Fibroblast of lung (primary cell): ENCODE results near the gene MISP. TPM values are rescaled to one million over a fixed set of nuclear protein-coding genes. Genes with fewer than 3 reads are reported as not detected.
A peak's percentile ranks its signal among the peaks of the same experiment; 100 is the strongest.
"Not testable (repeated sequence)": the region's sequence is repeated elsewhere in the genome, so short reads cannot be mapped to it uniquely, and the experiment has no call there.

Experiments used
- DNase-seq, 2 donors: peaks; one replicate each; pipeline versions ENCODE4 v3.0.0 to v3.0.0-alpha.2; 2010; ENCODE audit warnings: low read depth in 2 of 2
- H2AFZ ChIP-seq: 2 replicates; pipeline ENCODE4 v1.5.1; 2012; ENCODE audit warnings: low read length, control low read depth, inconsistent platforms
- H3K27ac ChIP-seq: 2 replicates; pipeline ENCODE4 v1.5.1; 2011; ENCODE audit warnings: low read length, control low read depth; ENCODE audit not compliant: insufficient read depth
- H3K27me3 ChIP-seq: 2 replicates; pipeline ENCODE4 v1.5.1; 2011; ENCODE audit warnings: mild to moderate bottlenecking, low read length; ENCODE audit not compliant: control insufficient read depth, insufficient read depth
- H3K36me3 ChIP-seq: 2 replicates; pipeline ENCODE4 v1.5.1; 2011; ENCODE audit warnings: low read length; ENCODE audit not compliant: control insufficient read depth, insufficient read depth
- H3K4me1 ChIP-seq: 2 replicates; pipeline ENCODE4 v1.5.1; 2011; ENCODE audit warnings: low read length; ENCODE audit not compliant: control insufficient read depth, insufficient read depth; ENCODE audit errors: extremely low read depth
- H3K4me2 ChIP-seq: 2 replicates; pipeline ENCODE4 v1.5.1; 2011; ENCODE audit warnings: low read length, control low read depth; ENCODE audit not compliant: insufficient read depth; ENCODE audit errors: extremely low read depth
- H3K4me3 ChIP-seq, 4 experiments: fragments of 200-600 bp in 1 of 4; sonication (generic) in 1 of 4; replicated peaks in 1 of 4; 2 replicates each; pipeline ENCODE4 v1.5.1; 2011 to 2016; ENCODE audit warnings: low read length in 4 of 4, low read depth in 3 of 4, mild to moderate bottlenecking in 3 of 4, control low read depth in 2 of 4, inconsistent platforms in 1 of 4, mixed read lengths in 1 of 4; ENCODE audit not compliant: insufficient read depth in 1 of 4; ENCODE audit errors: control extremely low read depth in 1 of 4
- H3K79me2 ChIP-seq: 2 replicates; pipeline ENCODE4 v1.5.1; 2012; ENCODE audit warnings: mild to moderate bottlenecking, low read length, inconsistent platforms; ENCODE audit not compliant: control insufficient read depth, insufficient read depth
- H3K9ac ChIP-seq: 2 replicates; pipeline ENCODE4 v1.5.1; 2011; ENCODE audit warnings: mild to moderate bottlenecking, low read length, control low read depth; ENCODE audit not compliant: insufficient read depth
- H3K9me3 ChIP-seq: 2 replicates; pipeline ENCODE4 v1.5.1; 2012; ENCODE audit warnings: low read depth, low read length; ENCODE audit not compliant: control insufficient read depth, insufficient read depth
- H4K20me1 ChIP-seq: 2 replicates; pipeline ENCODE4 v1.5.1; 2011; ENCODE audit warnings: low read length; ENCODE audit not compliant: control insufficient read depth, insufficient read depth; ENCODE audit errors: extremely low read depth
- CTCF ChIP-seq, 2 donors: IDR thresholded peaks in 1 of 2; conservative IDR thresholded peaks in 1 of 2; 1 replicate in 1 of 2; 2 replicates in 1 of 2; pipeline ENCODE4 v1.5.1; 2011 to 2012; ENCODE audit warnings: low read length in 2 of 2, control low read depth in 1 of 2, inconsistent platforms in 1 of 2, low read depth in 1 of 2, mild to moderate bottlenecking in 1 of 2
- EZH2 ChIP-seq: IDR thresholded peaks from 2 replicates; pipeline ENCODE4 v1.5.1; 2012; ENCODE audit warnings: low read length, control low read depth, mild to moderate bottlenecking; ENCODE audit errors: missing control alignments
- polyA plus RNA-seq, 2 donors: library from polyadenylated mRNA; depleted of rRNA in 1 of 2; stranded (reverse) in 1 of 2; unstranded in 1 of 2; fragments of >200 nt; gene quantifications; 2 replicates each; pipeline ENCODE4 v1.2.1, GENCODE V29; 2011 to 2012; ENCODE audit warnings: missing spikeins in 1 of 2
- total RNA-seq: library from RNA; depleted of rRNA; stranded (reverse); fragments of >200 nt; gene quantifications from 2 replicates; pipeline ENCODE4 v1.2.1, GENCODE V29; 2014

The MISP gene
- total and polyA plus RNA-seq, 2 donors (not counting 1 experiment from before 2014, with no cell fraction given): not detected

GRCh38 chr19:741506-742131, 9.3 kb upstream of the MISP start:
- Histone ChIP-seq H3K4me2 (no peak overlapping the region), H2AFZ (no peak overlapping the region), H3K79me2 (no peaks in the 10 kb centered on the region), H3K9ac (no peak overlapping the region), H3K9me3 (no peaks in the 10 kb centered on the region), H4K20me1 (no peaks in the 10 kb centered on the region), H3K4me3 (no peak overlapping the region), H3K27me3 (no peaks in the 10 kb centered on the region), H3K36me3 (no peaks in the 10 kb centered on the region), H3K4me1 (no peaks in the 10 kb centered on the region), H3K27ac (no peak overlapping the region)
- TF ChIP-seq EZH2 (no peak), CTCF (conservative IDR thresholded peaks at IDR 0.05 in 1 of 2, IDR thresholded peaks at IDR 0.05 in 1 of 2; ENCODE audit: low read depth in 1 of 2, low read length in 2 of 2) (peak in 1 of 2 donors; percentile 15)
- no peak for DNase-seq

GRCh38 chr19:742540-743075, 8.3 kb upstream of the MISP start:
- H2AFZ ChIP-seq: no peak overlapping the region
- no peaks in the 10 kb centered on the region for H3K27me3 ChIP-seq
- H3K27ac ChIP-seq: no peak overlapping the region
- no peaks in the 10 kb centered on the region for H3K9me3 ChIP-seq
- H3K4me2 ChIP-seq: no peak overlapping the region
- no peaks in the 10 kb centered on the region for H3K79me2 ChIP-seq
- no peaks in the 10 kb centered on the region for H3K36me3 ChIP-seq
- no peak overlapping the region for H3K9ac ChIP-seq
- TF ChIP-seq CTCF (conservative IDR thresholded peaks at IDR 0.05 in 1 of 2, IDR thresholded peaks at IDR 0.05 in 1 of 2; ENCODE audit: low read depth in 1 of 2, low read length in 2 of 2): no peak
- no peak for TF ChIP-seq EZH2
- no peaks in the 10 kb centered on the region for H3K4me1 ChIP-seq
- no peaks in the 10 kb centered on the region for H4K20me1 ChIP-seq
- no peak for DNase-seq
- H3K4me3 ChIP-seq: no peak overlapping the region

GRCh38 chr19:743168-743687, 7.7 kb upstream of the MISP start:
- H3K4me1 ChIP-seq: no peaks in the 10 kb centered on the region
- no peaks in the 10 kb centered on the region for H3K79me2 ChIP-seq

GRCh38 chr19:745138-745537, 5.8 kb upstream of the MISP start:
- H3K9me3 ChIP-seq, H3K4me3 ChIP-seq: not testable (repeated sequence)
- peak in 1 of 2 donors; percentile 45 for DNase-seq

More at GRCh38 chr19:743168-743687, 7.7 kb upstream of the MISP start:
- Histone ChIP-seq H3K27me3 (no peaks in the 10 kb centered on the region), H4K20me1 (no peaks in the 10 kb centered on the region), H3K4me3 (no peak overlapping the region), H3K9ac (no peak overlapping the region), H2AFZ (no peak overlapping the region), H3K27ac (no peak overlapping the region), H3K9me3 (no peaks in the 10 kb centered on the region), H3K4me2 (no peak overlapping the region), H3K36me3 (no peaks in the 10 kb centered on the region)
- DNase-seq: peak in 1 of 2 donors; percentile 19
- no peak for TF ChIP-seq CTCF (conservative IDR thresholded peaks at IDR 0.05 in 1 of 2, IDR thresholded peaks at IDR 0.05 in 1 of 2; ENCODE audit: low read depth in 1 of 2, low read length in 2 of 2)
- TF ChIP-seq EZH2: no peak

More at GRCh38 chr19:745138-745537, 5.8 kb upstream of the MISP start:
- not testable (repeated sequence) for H3K4me1 ChIP-seq, H2AFZ ChIP-seq, H3K79me2 ChIP-seq, H3K9ac ChIP-seq, H4K20me1 ChIP-seq, H3K27me3 ChIP-seq, H3K27ac ChIP-seq, H3K4me2 ChIP-seq, H3K36me3 ChIP-seq
